Measurements from ENCODE around the gene COL6A3. TPM values are rescaled to one million over a fixed set of nuclear protein-coding genes. Genes with fewer than 3 reads are reported as not detected.

Gene COL6A3
- total RNA-seq, 1 experiment from 2014 or later, result 0.81 TPM

DNA sequence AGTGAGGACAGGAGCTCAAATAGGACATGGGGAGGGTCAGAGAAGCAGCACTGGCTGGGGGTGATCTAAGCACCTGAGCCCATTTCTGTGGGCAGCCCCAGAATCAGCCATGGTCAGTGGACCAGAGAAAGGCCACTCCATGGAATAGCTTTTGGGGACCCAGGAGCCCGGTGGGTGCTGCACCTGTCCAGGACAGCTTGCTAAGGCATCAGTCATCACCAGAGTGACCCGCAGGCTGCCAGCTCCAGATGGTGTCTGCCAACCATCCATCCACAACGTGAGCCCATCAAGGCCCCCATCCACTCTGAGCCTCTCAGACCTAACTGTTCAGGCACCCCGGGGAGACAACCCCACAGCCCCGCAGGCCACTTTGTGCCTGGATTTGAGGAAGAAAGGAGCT, 23.6 kb upstream of the COL6A3 start:
- Histone ChIP-seq H4K8ac (replicated peaks; ENCODE audit: insufficient read length, low read depth, low read length) (no peak overlapping the region), H2BK12ac (ENCODE audit: insufficient read length, low read depth, low read length) (no peak overlapping the region), H3K23me2 (ENCODE audit: insufficient read length, low read depth, low read length, poor library complexity, severe bottlenecking) (no peaks in the 10 kb centered on the region), H3K27me3 (ENCODE audit: insufficient read depth, low read length) (no peaks in the 10 kb centered on the region), H3K56ac (ENCODE audit: insufficient read length, low read depth, low read length) (no peak overlapping the region), H2BK20ac (ENCODE audit: low read depth, low read length, poor library complexity, severe bottlenecking) (no peak overlapping the region), H3K27ac (ENCODE audit: insufficient read length, low read depth, low read length) (no peak overlapping the region), H3K4ac (ENCODE audit: low read depth, low read length) (no peak overlapping the region), H2BK120ac (ENCODE audit: low read depth, low read length, poor library complexity, severe bottlenecking) (no peak overlapping the region), H4K91ac (ENCODE audit: insufficient read length, low read depth, low read length) (no peak overlapping the region), H3K18ac (ENCODE audit: insufficient read length, low read depth, low read length) (no peak overlapping the region), H4K5ac (ENCODE audit: insufficient read length, low read depth, low read length) (no peak overlapping the region), H4K20me1 (ENCODE audit: control insufficient read depth, insufficient read depth, insufficient read length) (no peaks in the 10 kb centered on the region), H3K4me2 (ENCODE audit: insufficient read depth, insufficient read length, low read length) (no peak overlapping the region), H3K4me1 (ENCODE audit: insufficient read depth, low read length) (peaks cover 8% of the 10 kb centered on the region; the same call in 1 of the 2 replicates), H3T11ph (ENCODE audit: low read length) (no peak overlapping the region), H3K14ac (ENCODE audit: insufficient read depth, low read length) (no peak overlapping the region), H2BK15ac (ENCODE audit: low read depth, low read length) (no peak overlapping the region), H3K9ac (ENCODE audit: extremely low read depth, insufficient read length, low read length) (no peak overlapping the region), H2AFZ (ENCODE audit: low read length) (no peak overlapping the region), H2BK5ac (ENCODE audit: insufficient read length, low read length) (no peak overlapping the region), H3K9me3 (ENCODE audit: control insufficient read depth, low read depth, low read length) (no peaks in the 10 kb centered on the region), H3K79me2 (ENCODE audit: insufficient read depth, low read length) (no peaks in the 10 kb centered on the region), H3K23ac (ENCODE audit: insufficient read length, low read depth, low read length) (no peak overlapping the region), H3K79me1 (ENCODE audit: insufficient read depth, low read depth, low read length, poor library complexity, severe bottlenecking) (no peaks in the 10 kb centered on the region), H2AK5ac (ENCODE audit: insufficient read length, low read length) (no peak overlapping the region)
- TF ChIP-seq, protein P1, sequence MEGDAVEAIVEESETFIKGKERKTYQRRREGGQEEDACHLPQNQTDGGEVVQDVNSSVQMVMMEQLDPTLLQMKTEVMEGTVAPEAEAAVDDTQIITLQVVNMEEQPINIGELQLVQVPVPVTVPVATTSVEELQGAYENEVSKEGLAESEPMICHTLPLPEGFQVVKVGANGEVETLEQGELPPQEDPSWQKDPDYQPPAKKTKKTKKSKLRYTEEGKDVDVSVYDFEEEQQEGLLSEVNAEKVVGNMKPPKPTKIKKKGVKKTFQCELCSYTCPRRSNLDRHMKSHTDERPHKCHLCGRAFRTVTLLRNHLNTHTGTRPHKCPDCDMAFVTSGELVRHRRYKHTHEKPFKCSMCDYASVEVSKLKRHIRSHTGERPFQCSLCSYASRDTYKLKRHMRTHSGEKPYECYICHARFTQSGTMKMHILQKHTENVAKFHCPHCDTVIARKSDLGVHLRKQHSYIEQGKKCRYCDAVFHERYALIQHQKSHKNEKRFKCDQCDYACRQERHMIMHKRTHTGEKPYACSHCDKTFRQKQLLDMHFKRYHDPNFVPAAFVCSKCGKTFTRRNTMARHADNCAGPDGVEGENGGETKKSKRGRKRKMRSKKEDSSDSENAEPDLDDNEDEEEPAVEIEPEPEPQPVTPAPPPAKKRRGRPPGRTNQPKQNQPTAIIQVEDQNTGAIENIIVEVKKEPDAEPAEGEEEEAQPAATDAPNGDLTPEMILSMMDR (conservative IDR thresholded peaks at IDR 0.05), result no peak
- Mint-ChIP-seq H3K36me3 (ENCODE audit: insufficient read depth in 1 of 3, low read depth in 3 of 3) (no peaks in the 10 kb centered on the region; a peak in 1 of 7 replicates), H3K27ac (no peak overlapping the region), H3K9me3 (peaks cover 3 to 8% of the 10 kb centered on the region in 2 experiments; a peak in 3 of 5 replicates), H3K4me1 (peaks cover 27 to 30% of the 10 kb centered on the region in 2 experiments), H3K27me3 (ENCODE audit: low read depth) (peaks cover 17% of the 10 kb centered on the region), H3K4me3 (no peak overlapping the region)
- DNase-seq, result no peak
- no CpG with 5 or more reads among the region's 5 CpGs for WGBS (ENCODE audit: extremely low coverage, insufficient read length, low lambda C conversion rate)

Measured in H9 (cell line).